AG20443 (cell line): Measurements from ENCODE around the gene DYRK1A.

Experiments
- DNase-seq: peaks from one replicate; pipeline ENCODE4 v3.0.0; 2012; ENCODE audit warnings: low spot score, mixed read lengths

Gene DYRK1A

GRCh38 chr21:37419228-37419906 lies 52.8 kb downstream of the DYRK1A start:
- DNase-seq: no peak

GRCh38 chr21:37421306-37421705 lies 54.7 kb downstream of the DYRK1A start:
- DNase-seq: no peak

- DNase-seq: no peak
These were observed 55.8 kb downstream of the DYRK1A start for GRCh38 chr21:37422382-37422781.

GRCh38 chr21:37423103-37423502 lies 56.5 kb downstream of the DYRK1A start:
- DNase-seq: no peak

- DNase-seq: no peak
These were observed 57.8 kb downstream of the DYRK1A start for GRCh38 chr21:37424396-37424795.

- DNase-seq: no peak
These were observed 58.4 kb downstream of the DYRK1A start for GRCh38 chr21:37425001-37425400.

GRCh38 chr21:37425684-37426083 lies 59.1 kb downstream of the DYRK1A start:
- no peak for DNase-seq

- DNase-seq: no peak
These were observed 60.6 kb downstream of the DYRK1A start for GRCh38 chr21:37427221-37427620.

- DNase-seq: no peak
These were observed 62.8 kb downstream of the DYRK1A start for GRCh38 chr21:37429356-37429755.

GRCh38 chr21:37430184-37430821 lies 63.7 kb downstream of the DYRK1A start:
- no peak for DNase-seq

- DNase-seq: no peak
These were observed 64.7 kb downstream of the DYRK1A start for GRCh38 chr21:37431243-37431642.

- DNase-seq: no peak
These were observed 66.3 kb downstream of the DYRK1A start for GRCh38 chr21:37432710-37433455.

GRCh38 chr21:37433456-37433840 lies 66.9 kb downstream of the DYRK1A start:
- DNase-seq: no peak

GRCh38 chr21:37435120-37435519 lies 68.5 kb downstream of the DYRK1A start:
- peak; percentile 73 for DNase-seq

GRCh38 chr21:37435711-37436110 lies 69.1 kb downstream of the DYRK1A start:
- DNase-seq: no peak

GRCh38 chr21:37436174-37436573 lies 69.6 kb downstream of the DYRK1A start:
- DNase-seq: no peak

GRCh38 chr21:37437376-37438080 lies 71.0 kb downstream of the DYRK1A start:
- DNase-seq: no peak

- no peak for DNase-seq
These were observed 77.1 kb downstream of the DYRK1A start for GRCh38 chr21:37443683-37444082.

GRCh38 chr21:37445228-37445627 lies 78.7 kb downstream of the DYRK1A start:
- peak; percentile 55 for DNase-seq

- no peak for DNase-seq
These were observed 80.0 kb downstream of the DYRK1A start for GRCh38 chr21:37446552-37446951.

GRCh38 chr21:37447288-37447936 lies 80.8 kb downstream of the DYRK1A start:
- no peak for DNase-seq

- no peak for DNase-seq
These were observed 82.8 kb downstream of the DYRK1A start for GRCh38 chr21:37449302-37449937.
